ENCODE measurements around the gene CEP350.
A peak's percentile ranks its signal among the peaks of the same experiment; 100 is the strongest.

The CEP350 gene, protein sequence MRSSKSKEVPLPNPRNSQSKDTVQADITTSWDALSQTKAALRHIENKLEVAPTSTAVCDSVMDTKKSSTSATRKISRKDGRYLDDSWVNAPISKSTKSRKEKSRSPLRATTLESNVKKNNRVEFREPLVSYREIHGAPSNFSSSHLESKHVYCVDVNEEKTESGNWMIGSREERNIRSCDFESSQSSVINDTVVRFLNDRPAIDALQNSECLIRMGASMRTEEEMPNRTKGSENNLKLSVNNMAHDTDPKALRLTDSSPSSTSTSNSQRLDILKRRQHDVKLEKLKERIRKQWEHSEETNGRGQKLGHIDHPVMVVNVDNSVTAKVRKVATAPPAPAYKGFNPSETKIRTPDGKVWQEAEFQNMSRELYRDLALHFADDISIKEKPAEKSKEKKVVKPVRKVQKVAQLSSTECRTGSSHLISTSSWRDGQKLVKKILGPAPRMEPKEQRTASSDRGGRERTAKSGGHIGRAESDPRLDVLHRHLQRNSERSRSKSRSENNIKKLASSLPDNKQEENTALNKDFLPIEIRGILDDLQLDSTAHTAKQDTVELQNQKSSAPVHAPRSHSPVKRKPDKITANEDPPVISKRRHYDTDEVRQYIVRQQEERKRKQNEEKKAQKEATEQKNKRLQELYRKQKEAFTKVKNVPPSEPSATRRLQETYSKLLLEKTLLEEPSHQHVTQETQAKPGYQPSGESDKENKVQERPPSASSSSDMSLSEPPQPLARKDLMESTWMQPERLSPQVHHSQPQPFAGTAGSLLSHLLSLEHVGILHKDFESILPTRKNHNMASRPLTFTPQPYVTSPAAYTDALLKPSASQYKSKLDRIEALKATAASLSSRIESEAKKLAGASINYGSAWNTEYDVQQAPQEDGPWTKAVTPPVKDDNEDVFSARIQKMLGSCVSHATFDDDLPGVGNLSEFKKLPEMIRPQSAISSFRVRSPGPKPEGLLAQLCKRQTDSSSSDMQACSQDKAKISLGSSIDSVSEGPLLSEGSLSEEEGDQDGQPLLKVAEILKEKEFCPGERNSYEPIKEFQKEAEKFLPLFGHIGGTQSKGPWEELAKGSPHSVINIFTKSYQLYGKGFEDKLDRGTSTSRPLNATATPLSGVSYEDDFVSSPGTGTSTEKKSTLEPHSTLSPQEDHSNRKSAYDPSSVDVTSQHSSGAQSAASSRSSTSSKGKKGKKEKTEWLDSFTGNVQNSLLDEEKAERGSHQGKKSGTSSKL (N-terminal part only)

DNA sequence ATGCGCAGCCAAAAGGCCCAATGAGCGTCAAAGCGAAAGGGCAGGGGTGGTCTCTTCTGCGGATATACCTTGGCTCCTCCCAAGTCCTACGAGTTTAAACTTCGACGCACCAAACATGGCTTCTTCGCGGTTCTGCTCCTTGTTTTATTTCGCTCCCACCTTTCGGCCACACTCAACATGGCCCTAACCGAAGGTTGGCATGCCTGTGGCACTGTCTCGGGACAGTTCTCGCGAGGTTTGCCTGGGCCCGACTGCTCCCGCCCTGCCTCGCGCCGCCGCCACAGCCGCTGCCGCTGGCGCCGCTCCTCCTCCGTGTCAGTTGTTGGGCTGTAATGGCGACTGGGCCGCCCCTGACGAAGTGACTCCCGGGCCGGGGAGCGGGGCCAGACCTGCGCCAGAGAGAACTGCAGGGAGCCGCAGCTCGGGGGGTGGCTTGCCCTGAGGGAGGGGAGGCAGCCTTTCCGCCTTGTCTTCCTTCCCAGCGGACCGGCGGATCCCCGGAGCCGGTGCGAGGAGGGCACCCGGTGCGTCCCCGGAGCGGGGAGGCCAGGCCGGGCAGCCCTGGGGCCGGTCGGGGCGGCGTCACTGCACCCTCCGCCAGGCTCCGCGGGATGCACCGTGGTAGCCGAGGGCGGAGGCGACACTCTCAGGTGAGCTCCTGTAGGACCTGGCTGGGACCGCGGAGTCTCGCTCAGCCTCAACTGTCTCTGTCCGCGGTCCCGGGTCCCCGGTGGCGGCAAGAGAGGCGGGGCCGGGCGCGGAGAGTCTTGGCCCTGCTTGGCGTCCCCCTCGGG is at the start of gene CEP350:
TSS of gene CEP350 (plus strand) at position 318 of the 794 bp plus-strand sequence. CDS start 31,372 bp downstream, outside the sequence.
- peak; percentile 93 to 97 for DNase-seq (ENCODE audit: low read depth in 2 of 2)

DNA sequence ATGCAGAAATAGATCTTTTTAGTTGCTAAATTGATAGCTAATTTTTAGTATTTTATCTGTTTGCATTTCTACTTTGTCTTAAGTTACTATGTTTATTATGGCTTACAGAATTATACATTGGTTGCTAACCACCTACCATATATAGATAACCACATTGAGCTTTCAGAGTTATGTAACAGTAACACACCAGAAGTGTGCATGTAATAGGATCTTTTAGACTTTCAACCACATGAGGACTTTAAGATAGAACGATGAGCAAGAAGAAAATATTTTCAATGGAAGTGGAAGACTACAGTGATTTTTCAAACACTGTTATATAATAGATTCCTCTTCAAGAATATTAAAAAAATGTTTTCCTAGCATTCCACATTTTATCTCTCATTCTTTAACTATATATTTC is 43.7 kb upstream of the CEP350 start:
- DNase-seq (ENCODE audit: low read depth in 2 of 2), result no peak

DNA sequence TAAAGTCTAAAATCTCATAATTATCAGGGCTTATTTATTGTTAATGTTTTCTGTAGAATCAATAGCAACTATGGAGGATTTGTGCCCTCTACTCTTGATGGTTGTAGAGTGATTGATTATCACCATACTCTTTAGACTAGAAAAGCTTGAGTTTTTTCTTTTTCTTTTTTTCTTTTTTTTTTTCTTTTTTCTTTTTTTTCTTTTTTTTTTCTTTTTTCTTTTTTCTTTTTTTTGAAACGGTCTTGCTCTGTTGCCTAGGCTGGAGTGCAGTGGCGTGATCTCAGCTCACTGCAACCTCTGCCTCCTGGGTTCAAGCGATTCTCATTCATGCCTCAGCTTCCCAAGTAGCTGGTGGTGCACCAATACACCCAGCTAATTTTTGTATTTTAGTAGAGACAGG is 42.8 kb upstream of the CEP350 start:
- DNase-seq (ENCODE audit: low read depth in 2 of 2), result no peak

DNA sequence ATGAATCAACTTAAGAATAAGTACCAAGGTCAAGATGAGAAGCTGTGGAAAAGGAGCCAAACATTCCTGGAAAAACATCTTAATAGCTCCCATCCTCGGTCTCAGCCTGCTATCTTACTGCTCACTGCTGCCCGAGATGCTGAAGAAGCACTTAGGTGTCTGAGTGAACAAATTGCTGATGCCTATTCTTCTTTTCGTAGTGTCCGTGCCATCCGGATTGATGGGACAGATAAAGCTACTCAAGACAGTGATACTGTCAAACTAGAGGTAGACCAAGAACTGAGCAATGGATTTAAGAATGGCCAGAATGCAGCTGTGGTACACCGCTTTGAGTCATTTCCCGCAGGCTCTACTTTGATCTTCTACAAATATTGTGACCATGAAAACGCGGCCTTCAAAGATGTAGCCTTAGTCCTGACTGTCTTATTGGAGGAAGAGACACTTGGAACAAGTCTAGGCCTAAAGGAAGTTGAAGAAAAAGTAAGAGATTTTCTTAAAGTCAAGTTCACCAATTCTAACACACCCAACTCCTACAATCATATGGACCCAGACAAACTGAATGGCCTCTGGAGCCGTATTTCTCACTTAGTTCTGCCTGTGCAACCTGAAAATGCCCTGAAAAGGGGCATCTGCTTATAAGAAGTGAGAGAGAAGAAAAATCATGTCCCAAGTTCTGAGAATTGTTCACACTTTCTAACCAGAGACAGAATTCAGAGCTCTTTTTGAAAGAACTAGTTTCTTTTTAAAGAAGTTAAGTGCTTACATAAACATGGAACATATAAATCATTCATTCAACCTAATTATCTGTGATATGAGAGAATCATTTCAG is 36.8 kb upstream of the CEP350 start:
- no peak for DNase-seq (ENCODE audit: low read depth in 2 of 2)

DNA sequence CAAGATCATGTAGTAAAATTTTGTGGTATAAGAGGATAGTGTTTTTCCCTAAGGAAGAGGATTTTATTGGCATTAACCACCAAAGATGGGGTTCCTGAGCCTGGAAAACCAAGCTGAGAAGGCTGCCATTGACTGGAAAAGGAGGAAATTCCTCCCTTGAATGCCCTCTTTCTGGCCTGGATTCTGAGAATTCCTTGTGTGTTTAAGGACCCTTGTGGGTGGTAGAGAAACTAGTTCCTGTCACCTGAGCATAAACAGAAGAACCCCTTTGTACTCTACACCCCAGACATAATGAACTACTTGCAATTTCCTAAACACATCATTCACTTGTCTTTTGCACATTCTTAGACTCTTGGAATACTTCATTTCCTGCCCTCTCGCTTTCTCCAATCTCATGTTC is 33.1 kb upstream of the CEP350 start:
- DNase-seq (ENCODE audit: low read depth in 2 of 2), result no peak

DNA sequence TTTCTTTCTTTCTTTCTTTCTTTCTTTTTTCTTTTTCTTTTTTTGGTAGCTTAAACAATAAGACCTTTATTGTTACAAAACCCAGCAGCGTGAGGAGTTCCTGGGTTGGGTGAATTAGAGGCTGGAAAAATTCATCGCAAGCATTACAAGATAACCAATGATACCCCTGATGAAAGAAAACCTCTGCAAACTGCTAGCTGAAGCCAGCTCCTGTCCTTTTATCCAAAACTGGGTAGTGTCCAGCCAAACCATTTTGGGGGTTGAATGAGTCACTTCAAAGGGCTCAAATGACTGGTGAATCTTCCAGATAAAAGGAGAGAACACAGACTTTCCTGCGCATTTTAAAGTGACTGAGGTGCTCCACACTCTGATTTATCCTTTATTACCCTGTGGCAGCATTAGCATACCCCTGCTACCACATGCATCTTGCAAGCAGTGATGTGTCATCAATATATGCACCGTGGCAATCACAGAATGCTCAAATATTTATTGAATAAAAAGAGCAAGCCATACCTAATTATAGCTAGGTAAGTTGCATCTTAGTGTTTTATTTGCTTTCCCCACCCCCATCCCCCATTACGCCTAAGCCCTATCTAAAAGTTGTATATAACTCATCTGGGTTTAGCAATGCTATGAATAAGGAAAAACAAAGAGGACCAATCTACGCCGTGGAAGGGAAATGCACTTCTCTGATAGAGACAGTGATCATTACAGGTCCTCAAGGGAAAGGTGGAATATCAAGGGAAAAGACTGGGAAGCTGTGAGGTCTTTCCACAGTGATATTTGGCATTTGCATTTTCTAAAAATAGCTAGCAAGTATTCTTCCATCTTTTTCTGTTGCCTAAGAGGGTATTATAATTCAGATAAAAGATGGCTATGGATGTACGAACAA is 32.4 kb upstream of the CEP350 start:
- DNase-seq (ENCODE audit: low read depth in 2 of 2), result no peak

DNA sequence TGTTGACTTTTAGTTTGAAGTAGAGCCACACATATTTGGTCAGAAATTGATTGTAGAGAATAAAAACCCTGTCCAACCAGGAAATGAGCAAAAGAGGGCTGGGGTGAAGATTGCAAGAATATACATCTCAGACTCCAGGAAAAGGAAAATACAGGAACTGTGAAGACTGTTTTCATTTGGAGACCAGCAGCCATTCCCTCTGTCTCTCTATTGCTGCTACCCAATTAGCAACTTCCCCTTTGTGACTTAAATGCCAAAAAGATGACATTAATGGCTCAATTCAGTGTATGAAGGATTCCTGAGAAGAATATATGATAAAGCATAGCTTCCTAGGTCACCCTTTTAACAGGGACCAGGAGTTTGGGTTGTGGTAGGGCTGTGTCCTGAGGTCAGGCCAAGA is 31.6 kb upstream of the CEP350 start:
- no peak for DNase-seq (ENCODE audit: low read depth in 2 of 2)

DNA sequence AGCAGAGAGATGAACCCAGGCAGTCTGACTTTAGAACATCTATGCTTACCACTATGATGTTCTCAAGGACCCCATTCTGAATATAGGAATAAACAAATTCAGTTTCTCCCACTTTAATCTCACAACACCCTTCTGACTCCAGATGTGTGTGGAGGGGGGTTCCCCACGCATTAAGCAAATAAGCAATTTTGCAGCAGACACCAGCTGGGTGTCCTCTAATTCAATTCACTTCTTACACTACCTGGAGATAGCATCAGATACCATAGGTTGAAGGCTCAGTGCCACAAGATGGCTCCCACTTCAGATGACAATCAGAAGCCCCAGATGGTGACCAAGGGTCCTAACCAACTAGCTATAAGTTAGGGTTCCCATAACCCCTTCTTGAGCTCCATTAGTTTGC is 30.3 kb upstream of the CEP350 start:
- no peak for DNase-seq (ENCODE audit: low read depth in 2 of 2)

DNA sequence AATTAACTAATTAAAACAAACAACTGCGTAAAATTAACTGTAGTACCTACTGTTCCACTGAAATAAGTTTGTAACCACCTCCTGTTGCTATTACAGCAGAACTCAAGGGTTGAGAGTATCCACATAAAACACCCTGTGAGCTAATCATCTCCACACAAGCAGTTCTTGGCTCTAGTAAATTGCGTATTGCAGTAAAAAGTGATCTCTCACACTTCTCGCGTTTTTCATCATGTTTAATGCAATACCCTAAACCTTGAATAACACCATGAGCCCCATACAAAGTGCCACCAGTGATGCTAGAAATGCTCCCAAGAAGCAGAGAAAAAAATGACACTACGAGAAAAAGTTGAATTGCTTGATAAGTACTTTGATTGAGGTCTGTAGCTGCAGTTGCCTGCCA is 29.3 kb upstream of the CEP350 start:
- DNase-seq (ENCODE audit: low read depth in 2 of 2), result no peak

DNA sequence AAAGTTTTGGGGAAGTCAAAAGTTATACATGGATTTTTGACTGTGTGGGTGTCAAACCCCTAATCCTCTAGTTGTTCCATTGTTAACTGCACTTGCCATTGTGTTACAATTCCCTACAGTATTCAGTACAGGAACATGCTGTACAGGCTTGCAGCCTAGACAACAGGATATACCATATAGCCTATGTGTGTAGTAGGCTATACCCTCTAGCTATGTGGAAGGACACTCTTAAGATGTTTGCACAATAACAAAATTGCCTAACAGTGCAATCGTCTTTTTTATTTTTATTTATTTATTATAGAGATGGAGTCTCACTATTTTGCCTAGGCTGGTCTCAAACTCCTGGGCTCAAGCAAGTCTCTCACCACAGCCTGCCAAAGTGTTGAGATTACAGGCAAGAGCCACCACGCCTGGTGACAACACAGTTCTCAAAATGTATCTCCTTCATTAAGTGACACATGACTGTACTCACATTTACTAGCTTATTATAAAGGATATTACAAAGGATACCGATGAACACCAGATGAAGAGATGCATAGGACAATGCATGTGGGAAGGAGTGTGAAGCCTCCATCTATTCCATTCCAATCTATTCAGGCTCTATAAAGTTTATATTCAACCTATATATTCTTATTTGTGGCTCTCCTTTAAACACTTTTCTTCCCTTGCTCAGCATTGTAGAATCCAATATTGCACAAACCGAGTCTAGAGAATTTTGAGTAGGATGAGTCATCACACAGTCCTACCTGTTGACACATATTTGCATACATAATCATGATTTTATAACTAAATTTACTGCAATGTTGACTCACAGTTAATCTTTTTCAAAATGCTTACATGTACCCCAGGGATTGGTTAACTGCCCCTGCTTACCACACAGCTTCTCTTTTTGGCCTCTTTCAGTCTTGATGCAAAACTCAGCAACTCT is 28.4 kb upstream of the CEP350 start:
- DNase-seq (ENCODE audit: low read depth in 2 of 2), result no peak

DNA sequence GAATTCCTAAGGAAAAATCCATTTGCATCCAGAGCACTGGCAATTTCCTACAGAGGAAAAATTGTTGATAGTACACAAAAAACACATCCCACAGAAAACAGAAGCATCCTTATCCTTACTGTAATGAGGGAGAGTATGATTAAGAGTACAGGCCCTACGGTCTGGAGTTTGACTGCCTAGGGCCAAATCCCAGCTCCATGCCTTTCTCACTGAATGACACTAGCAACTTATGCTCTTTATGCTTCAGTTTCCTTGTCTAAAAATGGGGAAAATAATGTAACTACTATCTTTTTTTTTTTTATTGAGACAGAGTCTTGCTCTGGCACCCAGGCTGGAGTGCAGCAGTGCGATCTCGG is 27.8 kb upstream of the CEP350 start:
- DNase-seq (ENCODE audit: low read depth in 2 of 2), result no peak

DNA sequence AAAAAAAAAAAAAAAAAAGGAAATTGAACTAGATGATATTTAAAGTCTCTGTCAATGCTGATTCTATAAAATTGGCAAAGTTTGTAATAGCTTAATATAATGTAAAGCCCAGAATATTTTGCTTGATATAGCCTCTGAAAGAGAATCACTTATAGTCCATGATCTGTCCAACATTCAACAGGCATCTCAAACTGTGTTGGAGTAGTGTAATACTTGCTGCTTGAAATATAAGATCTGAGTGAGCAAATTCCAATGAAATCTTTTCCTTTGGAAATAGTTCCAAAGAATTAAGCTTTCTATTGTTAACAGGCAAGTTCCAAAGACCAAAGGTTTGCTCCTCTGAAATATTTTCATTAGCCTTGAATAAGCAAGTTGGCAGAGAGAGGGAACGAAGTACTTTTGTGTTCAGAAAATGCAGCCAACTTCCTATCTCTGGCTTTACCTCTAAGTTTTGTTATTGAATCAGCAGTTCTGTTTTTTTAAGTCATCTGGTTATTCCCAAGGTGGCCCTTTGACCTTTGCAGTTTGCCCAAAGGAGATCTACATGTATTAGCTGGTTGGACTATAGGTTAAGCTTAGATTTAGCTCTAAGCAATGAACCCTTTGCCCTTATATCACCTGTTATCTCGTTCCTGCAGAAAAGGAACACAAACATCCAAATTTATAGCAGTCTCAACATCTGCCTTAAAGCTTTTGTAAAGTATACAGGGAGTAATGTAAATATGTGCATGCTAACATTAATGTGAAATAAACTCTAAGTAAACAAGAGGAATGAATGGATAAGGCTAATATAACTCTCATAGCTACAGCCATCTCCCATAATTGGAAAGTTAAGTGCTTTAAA is 24.4 kb upstream of the CEP350 start:
- DNase-seq (ENCODE audit: low read depth in 2 of 2), result no peak

DNA sequence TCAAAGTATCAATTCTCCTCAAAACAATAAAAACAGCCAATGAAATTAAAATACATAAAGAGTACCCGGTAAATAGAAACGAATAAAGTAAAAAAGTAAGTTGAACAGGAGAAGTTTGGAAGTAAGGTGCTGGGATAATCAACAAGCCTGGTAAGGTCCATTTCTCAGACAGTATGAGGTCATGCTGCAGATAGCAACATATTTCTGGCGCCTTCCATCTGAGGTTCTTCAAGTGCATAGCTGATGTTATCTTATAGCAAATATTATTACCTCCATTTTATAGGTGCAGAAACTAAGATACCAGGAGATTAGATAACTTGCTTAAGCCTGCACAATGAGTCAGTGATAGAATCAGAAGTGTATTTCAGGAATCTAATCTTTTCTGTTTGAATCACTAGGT is 23.7 kb upstream of the CEP350 start:
- no peak for DNase-seq (ENCODE audit: low read depth in 2 of 2)

DNA sequence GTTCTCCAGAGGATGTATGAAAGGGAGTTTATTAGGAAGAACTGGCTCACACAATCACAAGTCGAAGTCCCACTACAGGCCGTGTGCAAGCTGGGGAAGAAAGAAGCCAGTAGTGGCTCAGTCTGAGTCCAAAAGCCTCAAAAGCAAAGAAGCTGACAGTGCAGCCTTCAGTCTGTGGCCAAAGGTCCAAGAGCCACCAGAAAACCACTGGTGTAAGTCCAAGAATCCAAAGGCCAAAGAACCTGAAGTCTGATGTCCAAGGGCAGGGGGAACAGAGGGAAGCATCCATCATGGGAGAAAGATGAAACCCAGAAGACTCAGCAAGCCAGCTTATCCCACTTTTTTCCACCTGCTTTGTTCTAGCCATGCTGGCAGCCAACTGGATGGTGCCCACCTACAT is 21.4 kb upstream of the CEP350 start:
- DNase-seq (ENCODE audit: low read depth in 2 of 2), result no peak

DNA sequence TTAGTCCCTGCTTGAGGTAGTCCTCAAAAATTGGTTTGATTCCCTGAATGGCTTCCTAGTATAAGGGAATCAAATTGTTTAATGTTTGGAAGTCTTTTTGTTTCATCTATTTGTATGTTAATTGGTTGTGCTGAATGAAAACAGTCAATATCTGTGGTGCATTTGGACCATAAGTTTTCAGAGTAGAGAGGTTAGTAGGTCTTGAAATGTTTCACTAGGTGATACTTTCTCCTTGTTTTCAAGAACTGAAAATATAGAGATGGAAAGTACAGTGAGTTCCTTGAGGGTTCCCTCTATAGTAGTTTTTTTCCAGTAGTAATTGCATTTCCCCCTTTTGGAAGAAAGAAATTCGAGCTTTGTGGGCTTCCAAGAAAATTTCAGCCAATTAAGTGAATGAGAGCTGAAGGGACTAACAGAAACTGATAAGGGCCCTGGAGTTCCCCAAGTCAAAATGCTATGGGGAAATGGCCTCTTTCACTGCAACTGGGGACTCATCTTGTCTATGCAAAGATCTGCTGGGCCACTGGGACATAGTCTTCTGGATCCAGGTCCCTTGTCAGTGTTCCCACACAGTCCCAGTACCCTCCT is 18.6 kb upstream of the CEP350 start:
- DNase-seq (ENCODE audit: low read depth in 2 of 2), result no peak

DNA sequence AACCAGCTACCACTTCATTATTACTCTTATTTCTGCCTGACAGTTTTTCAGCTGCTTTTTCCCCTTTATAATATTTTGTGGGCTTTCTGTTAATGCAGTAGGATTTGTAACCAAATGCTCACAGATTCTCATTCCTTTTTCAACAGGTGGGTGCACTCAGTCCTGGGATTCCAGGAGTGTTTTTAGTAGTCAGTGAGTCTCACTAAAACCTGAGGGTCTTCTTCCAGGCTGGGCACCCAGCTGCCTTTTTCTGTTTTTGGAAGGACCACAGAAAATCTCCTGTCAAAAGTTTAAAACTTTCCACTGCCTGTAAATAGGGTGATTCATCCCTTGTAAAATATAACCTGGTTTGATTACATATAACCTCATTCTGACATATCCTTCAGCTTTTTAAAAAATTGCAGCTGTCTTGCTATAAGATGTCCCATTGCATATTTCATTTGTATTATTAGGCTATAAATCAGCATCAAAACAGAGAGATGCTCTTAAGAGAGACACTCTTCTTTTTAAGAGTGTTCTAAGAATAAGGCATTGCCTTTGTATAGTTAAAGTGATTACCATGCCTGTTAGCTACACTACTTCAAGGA is 16.8 kb upstream of the CEP350 start:
- DNase-seq (ENCODE audit: low read depth in 2 of 2), result no peak

DNA sequence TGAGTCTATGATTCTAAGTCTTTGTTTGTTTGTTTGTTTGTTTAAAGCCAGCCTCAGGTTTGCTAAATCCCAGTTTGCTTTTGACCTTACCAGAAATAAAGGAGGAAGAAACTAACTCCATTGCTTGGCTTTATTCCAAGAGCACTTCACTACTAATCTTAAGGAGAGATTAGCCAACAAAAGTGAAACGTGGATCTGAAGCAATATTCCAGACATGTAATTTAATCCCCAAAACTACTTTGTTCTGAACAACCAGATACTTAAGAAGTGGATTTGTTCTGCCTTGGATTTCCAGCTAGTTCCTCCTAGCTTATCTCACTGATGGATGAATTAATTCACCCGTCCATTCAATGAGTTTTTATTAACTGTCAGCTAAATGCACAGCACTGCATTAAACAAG is 15.9 kb upstream of the CEP350 start:
- DNase-seq (ENCODE audit: low read depth in 2 of 2), result no peak
